Stimulated activated CD8-positive, alpha-beta memory T cell treated with anti-CD3 and anti-CD28 coated beads, Interleukin-12 subunit alpha, Interleukin-12 subunit beta, amount 100 ng/mL, for 24 hours (primary cell): ENCODE measurements around the gene ARL13B.

Source experiments
- DNase-seq: peaks from one replicate; pipeline ENCODE4 v3.0.0-alpha.2; 2020; ENCODE audit errors: extremely low read depth

Gene ARL13B

DNA sequence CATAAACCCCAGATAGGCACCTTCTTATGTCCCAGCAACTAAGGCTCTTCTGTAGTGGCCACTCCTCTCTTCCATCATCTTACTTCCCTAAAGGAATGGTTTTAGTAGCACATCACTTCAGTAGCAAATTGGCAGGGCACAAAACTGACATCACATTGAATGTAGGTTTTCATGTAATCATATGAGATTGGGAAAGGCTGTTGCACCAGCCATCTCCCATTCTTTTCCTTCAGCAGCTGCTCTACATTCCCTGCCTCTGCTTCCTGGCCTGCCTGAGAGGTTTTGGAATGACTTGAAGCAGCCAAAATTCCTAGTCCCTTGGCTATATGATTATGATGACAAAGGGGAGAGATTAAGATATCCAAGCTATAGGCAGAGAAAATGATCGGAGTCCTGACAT is 119.4 kb downstream of the ARL13B start:
- DNase-seq = no peak

DNA sequence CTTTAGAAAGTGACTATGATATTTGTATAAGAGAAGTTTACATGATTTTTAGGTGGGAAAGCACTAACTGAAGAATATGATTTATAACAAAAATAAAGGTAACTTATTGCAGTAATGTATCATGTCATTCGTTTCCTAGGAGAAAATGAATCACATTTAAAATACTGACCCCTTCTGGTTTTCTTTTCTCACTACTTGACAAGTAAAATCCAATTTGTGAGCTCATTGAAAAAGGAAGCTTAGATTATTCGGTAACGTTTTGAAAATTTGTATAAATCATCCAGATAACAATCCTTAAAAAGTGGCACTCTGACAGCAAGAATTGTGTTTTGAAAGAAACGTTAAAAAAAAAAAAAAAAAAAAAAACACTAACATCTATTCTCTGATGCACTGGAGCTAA is 121.9 kb downstream of the ARL13B start:
- no peak for DNase-seq
